GM12878 (cell line): ENCODE data around the gene PLBD1. TPM values are rescaled to one million over a fixed set of nuclear protein-coding genes. Genes with fewer than 3 reads are reported as not detected.

Source experiments
- ATAC-seq: fragments of 200-7000 bp; cut with Tn5 transposase; 3 replicates; pipeline ENCODE4 v1.9.1; 2020; ENCODE audit warnings: mild to moderate bottlenecking, moderate library complexity
- BruUV-seq: library from RNA; stranded (reverse); fragments of 400-500 nt; replicated peaks from 2 replicates; lab custom pipeline; 2021; lab: Mats Ljungman, UMichigan
- CTCF ChIA-PET: fragments of 300-600 bp; sonication (Branson Sonifier 250); formaldehyde crosslinking; extraction: SDS; loops from one replicate; lab custom pipeline; 2021; ENCODE audit warnings: inconsistent platforms; lab: Yijun Ruan, JAX
- POLR2A ChIA-PET: fragments of 350-600 bp; formaldehyde crosslinking; extraction: SDS; loops from one replicate; lab custom pipeline; 2021; ENCODE audit warnings: inconsistent platforms; lab: Charles Lee
- RAD21 ChIA-PET: fragments of 300-600 bp; sonication (Branson Sonifier 250); formaldehyde crosslinking; loops from one replicate; lab custom pipeline; 2023; ENCODE audit warnings: antibody characterized with exemption; ENCODE audit not compliant: unreplicated experiment; lab: Charles Lee
- SMC1A ChIA-PET: fragments of 300-600 bp; sonication (Branson Sonifier 250); formaldehyde crosslinking; loops from one replicate; lab custom pipeline; 2023; ENCODE audit not compliant: unreplicated experiment, uncharacterized antibody; lab: Charles Lee
- DNase-seq: peaks from one replicate; pipeline ENCODE4 v3.0.0-alpha.2; 2011; ENCODE audit warnings: low read depth, low spot score
- FAIRE-seq: peaks from 3 replicates; lab custom pipeline; 2011; peaks lifted over from hg19 to GRCh38; lab: Jason Lieb, UNC
- H2AFZ ChIP-seq: 2 replicates; pipeline ENCODE4 v1.6.0; 2011; ENCODE audit warnings: low read depth, low read length, control low read depth; ENCODE audit not compliant: control insufficient read depth
- H3K27ac ChIP-seq: 2 replicates; pipeline ENCODE4 v1.5.1; 2011; ENCODE audit warnings: control low read depth; ENCODE audit not compliant: control insufficient read depth, insufficient read depth
- H3K27me3 ChIP-seq, 2 experiments: replicated peaks in 1 of 2; 2 replicates each; pipeline versions ENCODE4 v1.6.0 to v1.6.1; 2011; ENCODE audit warnings: low read length in 1 of 2; ENCODE audit not compliant: control insufficient read depth in 2 of 2, insufficient read depth in 2 of 2
- H3K36me3 ChIP-seq, 2 experiments: 2 replicates each; pipeline ENCODE4 v1.5.1; 2011; ENCODE audit warnings: low read length in 1 of 2; ENCODE audit not compliant: control insufficient read depth in 2 of 2, insufficient read depth in 2 of 2
- H3K4me1 ChIP-seq: 2 replicates; pipeline ENCODE4 v1.6.1; 2011; ENCODE audit warnings: mild to moderate bottlenecking, low read length, moderate library complexity, mixed read lengths; ENCODE audit not compliant: control insufficient read depth, insufficient read depth
- H3K4me2 ChIP-seq: 2 replicates; pipeline ENCODE4 v1.6.0; 2011; ENCODE audit warnings: control low read depth; ENCODE audit not compliant: control insufficient read depth, insufficient read depth
- H3K4me3 ChIP-seq: fragments of 200-600 bp; sonication (generic); 2 replicates; pipeline ENCODE4 v1.5.1; 2016
- H3K79me2 ChIP-seq: 2 replicates; pipeline ENCODE4 v1.6.0; 2011; ENCODE audit warnings: low read length; ENCODE audit not compliant: control insufficient read depth, insufficient read depth
- H3K9ac ChIP-seq: 2 replicates; pipeline ENCODE4 v1.8.0; 2011; ENCODE audit warnings: low read length, control low read depth, mixed read lengths; ENCODE audit not compliant: control insufficient read depth, insufficient read depth
- H3K9me3 ChIP-seq: replicated peaks from 3 replicates; pipeline ENCODE4 v1.5.1; 2011; ENCODE audit warnings: mild to moderate bottlenecking, low read length; ENCODE audit not compliant: control insufficient read depth, insufficient read depth
- H4K20me1 ChIP-seq: 2 replicates; pipeline ENCODE4 v1.6.0; 2011; ENCODE audit not compliant: control insufficient read depth, insufficient read depth
- CBFB ChIP-seq: IDR thresholded peaks from 2 replicates; pipeline ENCODE4 v1.6.1; 2016; ENCODE audit warnings: antibody characterized with exemption, low read depth
- ETV6 ChIP-seq, 2 experiments: fragments of 450-650 bp in 1 of 2; IDR thresholded peaks in 1 of 2; conservative IDR thresholded peaks in 1 of 2; 2 replicates each; pipeline ENCODE4 v1.6.1; 2014; ENCODE audit warnings: antibody characterized with exemption in 1 of 2, borderline replicate concordance in 1 of 2, low read depth in 1 of 2, mild to moderate bottlenecking in 1 of 2, moderate library complexity in 1 of 2
- FOXM1 ChIP-seq: IDR thresholded peaks from 2 replicates; pipeline ENCODE4 v1.6.1; 2012; ENCODE audit warnings: low read depth, mild to moderate bottlenecking, inconsistent platforms, low read length, moderate library complexity
- KAT2A ChIP-seq: conservative IDR thresholded peaks from 2 replicates; pipeline ENCODE4 v1.6.1; 2011; ENCODE audit warnings: low read depth, low read length; ENCODE audit not compliant: control insufficient read depth
- POU2F2 ChIP-seq: IDR thresholded peaks from 3 replicates; pipeline ENCODE4 v1.6.1; 2011; ENCODE audit warnings: low read depth, mild to moderate bottlenecking, low read length, borderline replicate concordance
- RUNX3 ChIP-seq: IDR thresholded peaks from 2 replicates; pipeline ENCODE4 v1.6.1; 2012; ENCODE audit warnings: low read length, inconsistent platforms
- ZBTB40 ChIP-seq: fragments of 450-650 bp; IDR thresholded peaks from 2 replicates; pipeline ENCODE4 v1.6.1; 2016; ENCODE audit warnings: mild to moderate bottlenecking, moderate library complexity, borderline replicate concordance
- ZNF24 ChIP-seq: fragments of 450-650 bp; IDR thresholded peaks from 2 replicates; pipeline ENCODE4 v1.6.1; 2017; ENCODE audit warnings: antibody characterized with exemption, mild to moderate bottlenecking
- ZNF274 ChIP-seq: IDR thresholded peaks from one replicate; pipeline ENCODE4 v1.8.0; 2011; ENCODE audit not compliant: insufficient read length, insufficient read depth
- ZNF687 ChIP-seq: fragments of 450-650 bp; IDR thresholded peaks from 2 replicates; pipeline ENCODE4 v1.6.1; 2017; ENCODE audit warnings: mild to moderate bottlenecking, moderate library complexity
- WGBS: methylation state at CpG from one replicate; pipeline ENCODE4 v1.1.6; 2016; ENCODE audit warnings: low lambda C conversion rate; ENCODE audit not compliant: insufficient replicate concordance, insufficient coverage; ENCODE audit errors: missing lambda C conversion rate; 5-methylcytosine and 5-hydroxymethylcytosine counted together
- in situ Hi-C: fragments of 300-500 bp; cut with MboI; formaldehyde crosslinking; loops from 9 replicates; pipeline ENCODE4 v1.14.3; 2018; ENCODE audit warnings: mixed read lengths
- intact Hi-C: fragments of 100-400 bp; cut with micrococcal nuclease; formaldehyde crosslinking; loops from one replicate; pipeline ENCODE4 v1.14.2; 2022; ENCODE audit not compliant: unreplicated experiment
- polyA plus RNA-seq, 11 experiments: library from polyadenylated mRNA; depleted of rRNA in 4 of 11; unstranded in 6 of 11; stranded (reverse) in 5 of 11; fragments of >200 nt; fragmentation: Nextera tagmentation in 4 of 11; fragmentation: Illumina TruSeq in 1 of 11; extraction: Ambion mirVana in 4 of 11; extraction: Trizol in 1 of 11; gene quantifications; 1 replicate in 1 of 11; 2 replicates in 10 of 11; pipeline versions ENCODE4 v1.2.1 to v1.2.3, GENCODE V29; 2011 to 2016; ENCODE audit warnings: inconsistent platforms in 2 of 11, missing spikeins in 2 of 11, low read depth in 1 of 11
- total RNA-seq, 4 experiments: library from RNA; depleted of rRNA in 3 of 4; stranded (reverse); fragments of >200 nt in 3 of 4; fragmentation: Illumina TruSeq in 1 of 4; extraction: Trizol in 1 of 4; gene quantifications; 2 replicates each; pipeline versions ENCODE4 v1.2.1 to v1.2.3, GENCODE V29; 2013 to 2021
- TF ChIP-seq, protein P1 (sequence below): fragments of 450-650 bp; conservative IDR thresholded peaks from 2 replicates; pipeline ENCODE4 v1.6.1; 2017; ENCODE audit warnings: mild to moderate bottlenecking, moderate library complexity

PLBD1 gene
- total and polyA plus RNA-seq, 10 of the 15 experiments (the other 5 are each of a cell fraction or from before 2014, with no cell fraction given), result 0.19 to 0.54 (median 0.27) TPM; not detected in 1

DNA sequence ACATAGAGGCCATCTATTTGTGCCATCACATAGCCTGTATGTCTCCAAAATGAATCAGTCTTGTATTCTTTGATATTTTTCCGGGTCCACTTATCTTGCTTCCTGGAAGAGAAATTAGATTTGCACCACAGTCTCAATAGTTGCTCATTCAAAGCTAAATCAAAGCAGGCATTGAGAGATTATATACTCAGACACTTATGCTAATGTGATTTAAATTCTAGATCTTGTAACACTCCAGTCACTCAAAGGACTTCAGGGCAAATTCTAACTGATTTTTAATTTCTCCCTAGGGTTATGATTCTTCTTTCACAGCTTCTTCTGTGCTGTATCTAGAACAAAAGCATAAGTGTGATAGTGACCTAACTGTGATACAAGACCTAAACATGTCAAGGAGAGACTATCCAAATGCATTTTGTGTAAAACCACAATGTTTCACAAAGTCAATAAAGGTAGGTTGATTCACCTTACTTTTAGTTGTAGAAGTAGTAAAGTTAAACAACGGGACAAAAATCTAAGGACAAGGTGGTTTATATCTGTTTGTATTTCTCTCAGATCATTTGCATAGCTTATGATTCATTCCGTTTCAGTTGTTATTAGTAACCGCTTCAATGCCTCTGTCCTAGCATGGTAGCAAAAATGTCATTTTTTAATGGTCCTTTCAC, 26.8 kb downstream of the PLBD1 start:
- WGBS, result 30% methylated on average over 4 of the region's 4 CpGs
- ATAC-seq (peak; percentile 82), FAIRE-seq (no peak), DNase-seq (no peak)
- H3K4me2 ChIP-seq, result no peak overlapping the region
- TF ChIP-seq ZNF274, result no peak
- TF ChIP-seq POU2F2, result peak; percentile 29; the same call in 1 of the 3 replicates
- no peak for TF ChIP-seq KAT2A
- TF ChIP-seq ETV6 (conservative IDR thresholded peaks at IDR 0.05 in 1 of 2, IDR thresholded peaks at IDR 0.05 in 1 of 2; ENCODE audit: borderline replicate concordance in 1 of 2, low read depth in 1 of 2), result no peak
- no peak for TF ChIP-seq ZNF24
- TF ChIP-seq RUNX3, result peak; percentile 32; the same call in 1 of the 2 replicates
- TF ChIP-seq, protein P1, sequence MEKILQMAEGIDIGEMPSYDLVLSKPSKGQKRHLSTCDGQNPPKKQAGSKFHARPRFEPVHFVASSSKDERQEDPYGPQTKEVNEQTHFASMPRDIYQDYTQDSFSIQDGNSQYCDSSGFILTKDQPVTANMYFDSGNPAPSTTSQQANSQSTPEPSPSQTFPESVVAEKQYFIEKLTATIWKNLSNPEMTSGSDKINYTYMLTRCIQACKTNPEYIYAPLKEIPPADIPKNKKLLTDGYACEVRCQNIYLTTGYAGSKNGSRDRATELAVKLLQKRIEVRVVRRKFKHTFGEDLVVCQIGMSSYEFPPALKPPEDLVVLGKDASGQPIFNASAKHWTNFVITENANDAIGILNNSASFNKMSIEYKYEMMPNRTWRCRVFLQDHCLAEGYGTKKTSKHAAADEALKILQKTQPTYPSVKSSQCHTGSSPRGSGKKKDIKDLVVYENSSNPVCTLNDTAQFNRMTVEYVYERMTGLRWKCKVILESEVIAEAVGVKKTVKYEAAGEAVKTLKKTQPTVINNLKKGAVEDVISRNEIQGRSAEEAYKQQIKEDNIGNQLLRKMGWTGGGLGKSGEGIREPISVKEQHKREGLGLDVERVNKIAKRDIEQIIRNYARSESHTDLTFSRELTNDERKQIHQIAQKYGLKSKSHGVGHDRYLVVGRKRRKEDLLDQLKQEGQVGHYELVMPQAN, result no peak
- no peak for TF ChIP-seq FOXM1
- TF ChIP-seq ZNF687, result no peak
- TF ChIP-seq ZBTB40, result no peak
- TF ChIP-seq CBFB, result no peak
- H4K20me1 ChIP-seq, result no peaks in the 10 kb centered on the region
- intact Hi-C loops, result no loop called here
- no peaks in the 10 kb centered on the region for H3K9me3 ChIP-seq
- ChIA-PET POLR2A (no interaction called here), SMC1A (interaction anchor here (0.6 to 1.6 kb wide), 6 partner anchors 15 to 303 kb away, joined by 3 to 5 read pairs (median 4); no protein-coding TSS in a partner anchor), RAD21 (interaction anchor here (0.6 to 1.4 kb wide), 2 partner anchors 11 to 176 kb away, joined by 3 read pairs; partner anchors contain the start of gene ATF7IP), CTCF (interaction anchor here (1.0 to 1.1 kb wide), 3 partner anchors 12 to 374 kb away, joined by 3 read pairs; no protein-coding TSS in a partner anchor)
- peak overlapping the region; percentile 12; the same call in 1 of the 2 replicates for H2AFZ ChIP-seq
- H3K36me3 ChIP-seq, result no peaks in the 10 kb centered on the region
- H3K79me2 ChIP-seq, result no peaks in the 10 kb centered on the region
- no TSS peak for BruUV-seq
- no peaks in the 10 kb centered on the region for H3K27me3 ChIP-seq
- H3K27ac ChIP-seq, result no peak overlapping the region
- no peak overlapping the region for H3K4me3 ChIP-seq
- in situ Hi-C loops, result no loop called here
- H3K9ac ChIP-seq, result no peak overlapping the region
- no peaks in the 10 kb centered on the region for H3K4me1 ChIP-seq
